Effector memory CD8-positive, alpha-beta T cell (primary cell): ENCODE results near the gene ANO9.
"Not testable (repeated sequence)": the region's sequence is repeated elsewhere in the genome, so short reads cannot be mapped to it uniquely, and the experiment has no call there.

Experiments
- ATAC-seq: fragments of 150-1000 bp; cut with Tn5 transposase; replicated peaks from 2 replicates; pipeline ENCODE4 v1.10.0; 2021; ENCODE audit warnings: mild to moderate bottlenecking, moderate library complexity
- DNase-seq, 3 experiments: peaks; one replicate each; pipeline ENCODE4 v3.0.0; 2021
- H3K27ac Mint-ChIP-seq, 2 donors: one replicate each; pipeline ENCODE4 v1.8.0; 2022; ENCODE audit warnings: mild to moderate bottlenecking in 2 of 2, mixed read lengths in 2 of 2, moderate library complexity in 2 of 2
- H3K27me3 Mint-ChIP-seq, 2 donors: one replicate each; pipeline ENCODE4 v1.8.0; 2022; ENCODE audit warnings: mixed read lengths in 2 of 2
- H3K36me3 Mint-ChIP-seq: one replicate; pipeline ENCODE4 v1.8.0; 2022; ENCODE audit warnings: mild to moderate bottlenecking, moderate library complexity, mixed read lengths; ENCODE audit not compliant: insufficient read depth
- H3K4me1 Mint-ChIP-seq, 2 donors: one replicate each; pipeline ENCODE4 v1.8.0; 2022; ENCODE audit warnings: low read depth in 2 of 2, mixed read lengths in 2 of 2
- H3K4me3 Mint-ChIP-seq, 2 donors: one replicate each; pipeline ENCODE4 v1.8.0; 2022; ENCODE audit warnings: mild to moderate bottlenecking in 2 of 2, mixed read lengths in 2 of 2, moderate library complexity in 2 of 2
- H3K9me3 Mint-ChIP-seq, 2 donors: one replicate each; pipeline ENCODE4 v1.8.0; 2022; ENCODE audit warnings: mixed read lengths in 2 of 2

The ANO9 gene

DNA sequence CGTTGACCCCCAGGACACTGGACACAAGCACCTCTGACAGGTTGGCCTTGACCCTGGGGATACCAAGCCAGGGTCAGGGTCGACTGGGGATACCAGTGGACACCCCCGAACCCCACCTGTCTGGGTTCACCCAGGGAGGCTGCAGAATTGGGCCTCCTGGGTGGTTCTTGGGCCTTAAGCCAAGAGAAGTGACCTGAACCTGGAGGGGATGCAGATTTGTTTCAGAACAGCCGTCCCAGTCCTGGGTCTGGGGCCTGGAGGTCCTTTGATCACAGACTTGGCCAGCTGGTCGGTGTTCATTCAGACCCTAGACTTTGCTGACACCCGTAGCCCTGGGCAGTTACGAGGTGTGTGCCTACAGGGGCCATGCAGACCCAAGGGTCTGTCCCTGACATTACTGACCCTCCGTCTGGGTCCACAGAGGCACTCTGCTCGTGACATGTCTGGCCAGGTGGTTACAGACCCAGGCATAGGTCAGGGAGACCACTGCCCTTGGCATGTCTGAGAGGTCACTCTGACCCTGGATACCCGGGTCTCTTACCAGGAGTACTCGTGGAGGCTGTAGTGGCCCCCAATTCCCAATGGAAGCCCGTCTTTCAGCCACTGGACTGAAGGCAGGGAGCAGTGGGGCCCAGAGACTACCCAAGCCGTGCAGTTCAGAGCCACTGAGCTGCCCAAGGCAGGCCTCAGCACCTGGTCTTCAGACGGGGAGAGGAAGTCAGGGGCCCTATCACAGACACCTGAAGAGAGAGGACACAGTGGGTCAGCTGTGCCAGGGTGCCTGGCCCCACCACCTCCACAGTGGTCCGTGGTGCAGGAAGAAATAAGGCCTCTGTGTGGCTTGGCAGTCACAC, 33.4 kb downstream of the ANO9 start:
- peak overlapping the region in 1 of 2 donors; percentile 75 for H3K27ac Mint-ChIP-seq
- H3K4me1 Mint-ChIP-seq, result peaks cover 12 to 17% of the 10 kb centered on the region in 2 donors
- H3K36me3 Mint-ChIP-seq, result peaks cover 7% of the 10 kb centered on the region
- no peaks in the 10 kb centered on the region for H3K9me3 Mint-ChIP-seq
- DNase-seq, result no peak
- H3K27me3 Mint-ChIP-seq, result no peaks in the 10 kb centered on the region
- H3K4me3 Mint-ChIP-seq, result peak overlapping the region in 1 of 2 donors; percentile 58
- no peak for ATAC-seq

DNA sequence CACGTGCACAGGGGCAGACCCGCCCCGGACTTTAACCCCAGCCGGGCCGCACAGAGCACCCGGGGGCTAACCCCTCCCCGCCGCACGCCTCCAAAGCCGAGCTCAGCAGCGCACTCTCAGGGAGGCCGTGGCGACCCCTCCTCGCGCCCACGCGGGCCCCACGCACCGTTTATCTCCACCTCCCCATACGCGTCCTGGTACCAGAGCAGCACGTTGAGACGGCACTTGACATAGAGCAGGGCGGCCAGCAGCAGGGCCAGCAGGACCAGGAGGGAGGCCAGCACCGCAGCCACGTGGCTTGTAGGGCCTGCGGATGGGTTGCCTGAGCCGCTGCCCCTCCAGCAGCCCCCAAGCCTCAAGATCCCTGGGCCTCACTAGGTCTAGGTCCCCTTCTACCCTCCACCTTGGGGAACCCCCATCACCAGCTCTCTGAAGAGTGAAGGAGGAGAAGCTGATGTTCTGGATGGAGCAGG, 34.1 kb downstream of the ANO9 start:
- peaks cover 7% of the 10 kb centered on the region for H3K36me3 Mint-ChIP-seq
- H3K27me3 Mint-ChIP-seq, result no peaks in the 10 kb centered on the region
- peaks cover 5 to 12% of the 10 kb centered on the region in 2 donors for H3K4me1 Mint-ChIP-seq
- H3K4me3 Mint-ChIP-seq, result peak overlapping the region; percentile 6 to 58
- peak in 2 of 3 experiments; percentile 39 to 46 for DNase-seq
- H3K27ac Mint-ChIP-seq, result peak overlapping the region; percentile 6 to 75
- H3K9me3 Mint-ChIP-seq, result no peaks in the 10 kb centered on the region
- ATAC-seq, result peak; percentile 2

DNA sequence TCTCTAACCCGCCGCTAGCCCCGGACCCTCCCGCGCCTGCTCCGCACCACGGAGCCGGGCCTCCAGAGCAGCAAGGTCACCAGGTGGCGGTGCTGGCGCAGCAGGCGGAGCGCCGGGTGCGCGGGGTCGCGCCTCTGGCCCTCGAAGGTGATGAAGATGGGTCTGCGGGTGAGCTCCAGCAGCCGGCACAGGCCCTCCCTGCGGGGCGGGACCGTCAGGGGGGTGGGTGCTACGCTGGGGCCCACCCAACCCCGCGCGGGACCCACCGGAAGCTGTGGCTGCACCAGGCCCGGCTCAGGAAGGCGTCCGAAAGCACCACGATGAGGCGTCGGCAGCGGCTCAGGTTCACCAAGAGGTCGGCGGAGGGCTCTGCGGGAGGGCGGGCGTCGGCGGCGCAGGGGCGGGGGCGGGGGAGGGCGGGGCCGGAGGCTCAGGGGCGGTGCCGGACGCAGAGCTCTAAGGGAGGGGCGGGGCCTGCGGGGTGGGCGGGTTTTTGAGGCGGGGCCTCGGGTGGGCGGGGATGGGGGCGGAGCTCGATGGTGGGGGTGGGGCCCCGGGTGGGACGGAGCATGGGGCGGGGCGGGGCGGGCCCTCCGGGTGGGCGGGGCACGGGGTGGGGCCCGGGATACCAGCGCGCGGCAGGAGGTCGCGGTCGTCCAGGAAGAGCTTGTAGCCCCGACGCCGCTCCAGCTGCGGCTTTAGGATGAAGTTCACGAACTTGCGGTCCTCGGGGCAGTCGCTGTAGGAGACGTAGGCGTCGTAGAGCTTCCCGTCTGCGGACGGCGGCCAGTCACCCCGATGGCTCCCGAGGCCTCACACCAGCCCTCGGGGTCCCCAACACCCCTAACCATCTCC, 34.8 kb downstream of the ANO9 start:
- no peaks in the 10 kb centered on the region for H3K27me3 Mint-ChIP-seq
- peak overlapping the region; percentile 43 to 58 for H3K4me3 Mint-ChIP-seq
- ATAC-seq (peak; percentile 94), DNase-seq (peak; percentile 95 to 96 (median 96))
- H3K36me3 Mint-ChIP-seq, result peaks cover 7% of the 10 kb centered on the region
- H3K4me1 Mint-ChIP-seq, result peaks cover 3 to 12% of the 10 kb centered on the region in 2 donors
- peak overlapping the region; percentile 75 to 89 for H3K27ac Mint-ChIP-seq
- H3K9me3 Mint-ChIP-seq, result no peaks in the 10 kb centered on the region

DNA sequence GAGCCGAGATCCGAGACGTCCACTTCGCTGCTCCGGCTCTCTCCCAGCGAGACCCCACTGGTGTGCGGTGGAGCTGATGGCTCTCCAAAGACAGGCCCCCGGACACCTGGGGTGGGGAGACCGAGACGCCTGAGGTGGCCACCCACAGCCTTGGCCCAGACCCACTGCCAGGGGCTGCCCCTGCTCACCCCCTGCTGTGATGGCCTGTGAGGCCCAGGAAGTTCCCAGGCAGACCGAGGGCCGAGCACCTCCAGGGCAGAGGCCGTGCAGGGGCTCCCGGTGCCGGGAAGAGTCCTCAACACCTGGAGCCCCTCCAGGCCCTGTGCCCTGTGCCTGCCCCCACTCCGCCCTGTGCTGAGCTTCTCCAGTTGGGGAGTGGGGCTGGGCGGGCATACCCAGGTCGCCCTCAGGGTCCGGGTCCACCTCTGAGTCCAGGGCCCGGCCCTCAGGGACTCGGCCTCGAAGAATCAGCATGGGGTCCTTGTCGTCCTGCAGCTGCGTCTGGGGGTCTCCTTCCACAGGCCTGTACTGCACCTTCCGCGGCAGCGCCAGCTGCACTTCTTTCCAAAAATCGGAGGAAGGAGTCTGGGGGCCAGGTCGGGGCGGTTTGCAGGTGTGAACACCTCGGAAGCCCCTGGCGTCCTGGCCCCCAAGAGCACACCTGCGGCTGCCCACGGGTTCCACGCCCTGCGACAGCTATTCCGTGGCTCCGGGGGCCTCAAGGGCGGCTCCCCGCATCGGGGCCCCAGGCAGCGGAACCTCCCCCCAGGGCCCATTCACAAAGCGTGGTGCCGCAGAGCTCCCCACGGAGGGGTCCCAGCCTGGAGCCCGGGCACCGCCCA, 35.6 kb downstream of the ANO9 start:
- H3K4me1 Mint-ChIP-seq, result peaks cover 3 to 12% of the 10 kb centered on the region in 2 donors
- peaks cover 7% of the 10 kb centered on the region for H3K36me3 Mint-ChIP-seq
- no peak for DNase-seq
- peak overlapping the region; percentile 75 to 89 for H3K27ac Mint-ChIP-seq
- ATAC-seq, result no peak
- H3K9me3 Mint-ChIP-seq, result no peaks in the 10 kb centered on the region
- no peaks in the 10 kb centered on the region for H3K27me3 Mint-ChIP-seq
- H3K4me3 Mint-ChIP-seq, result peak overlapping the region; percentile 43 to 60

DNA sequence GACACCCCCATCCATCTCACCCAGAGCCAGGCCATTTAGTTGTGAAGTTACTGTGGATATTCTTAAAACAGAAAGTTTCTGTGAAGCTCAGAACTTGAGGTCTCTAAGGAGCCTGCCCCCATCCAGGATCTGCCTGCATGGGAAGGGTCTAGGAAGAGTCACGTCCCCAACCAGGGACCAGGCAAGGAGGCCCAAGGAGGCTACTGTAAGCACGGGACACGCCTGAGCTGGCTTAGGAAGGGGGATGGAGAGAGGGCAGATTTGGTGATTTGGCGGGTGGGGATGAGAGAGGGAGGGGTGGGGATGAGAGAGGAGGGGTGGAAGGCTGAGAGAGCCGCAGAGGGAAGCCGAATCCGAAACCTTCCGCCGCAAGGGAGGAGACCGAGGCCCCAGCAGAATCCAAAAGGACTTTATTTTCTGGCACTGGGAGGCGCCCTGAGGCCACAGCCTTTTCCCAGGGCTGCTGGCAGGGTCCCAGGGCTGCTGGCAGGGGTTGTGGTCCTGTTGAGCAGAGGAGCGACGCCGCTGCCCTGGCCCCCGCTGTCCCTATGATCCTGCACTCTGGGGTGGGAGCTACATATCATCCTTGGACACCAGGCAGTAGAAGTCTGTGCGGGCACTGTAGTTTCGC, 36.4 kb downstream of the ANO9 start:
- Mint-ChIP-seq H3K4me3 (peak overlapping the region; percentile 60), H3K4me1 (peaks cover 3 to 12% of the 10 kb centered on the region in 2 donors), H3K36me3 (peaks cover 7% of the 10 kb centered on the region), H3K27ac (peak overlapping the region; percentile 41 to 88), H3K27me3 (no peaks in the 10 kb centered on the region), H3K9me3 (no peaks in the 10 kb centered on the region)
- DNase-seq, result no peak
- ATAC-seq, result no peak

DNA sequence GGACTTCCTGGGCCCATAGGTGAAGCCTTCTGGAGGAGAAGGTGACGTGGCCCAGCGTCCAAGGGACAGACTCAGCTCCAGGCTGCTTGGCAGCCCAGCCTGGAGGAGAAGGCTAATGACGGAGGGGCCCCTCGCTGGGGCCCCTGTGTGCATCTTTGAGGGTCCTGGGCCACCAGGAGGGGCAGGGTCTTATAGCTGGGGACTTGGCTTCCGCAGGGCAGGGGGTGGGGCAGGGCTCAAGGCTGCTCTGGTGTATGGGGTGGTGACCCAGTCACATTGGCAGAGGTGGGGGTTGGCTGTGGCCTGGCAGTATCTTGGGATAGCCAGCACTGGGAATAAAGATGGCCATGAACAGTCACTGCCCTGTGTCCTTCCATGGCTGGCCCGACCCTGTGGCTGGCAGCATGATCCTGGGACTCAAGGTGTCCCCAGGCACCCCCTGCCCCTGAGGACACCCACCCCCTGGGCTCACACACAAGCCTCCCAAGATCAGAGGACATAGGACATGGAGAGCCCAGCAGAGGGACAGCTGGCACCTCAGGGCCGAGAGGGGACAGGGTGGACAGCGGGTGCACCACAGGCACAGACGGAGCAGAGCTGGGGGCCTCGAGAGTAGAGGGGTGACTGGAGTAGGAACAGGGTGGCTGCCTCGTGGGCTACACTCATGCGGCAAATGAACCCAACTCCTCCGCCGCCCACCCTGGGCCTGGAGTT, 37.1 kb downstream of the ANO9 start:
- Mint-ChIP-seq H3K27ac (peak overlapping the region; percentile 53 to 88), H3K36me3 (peaks cover 7% of the 10 kb centered on the region), H3K4me3 (peak overlapping the region in 1 of 2 donors; percentile 60), H3K4me1 (peaks cover 5 to 11% of the 10 kb centered on the region in 2 donors), H3K27me3 (no peaks in the 10 kb centered on the region), H3K9me3 (no peaks in the 10 kb centered on the region)
- no peak for ATAC-seq
- no peak for DNase-seq

DNA sequence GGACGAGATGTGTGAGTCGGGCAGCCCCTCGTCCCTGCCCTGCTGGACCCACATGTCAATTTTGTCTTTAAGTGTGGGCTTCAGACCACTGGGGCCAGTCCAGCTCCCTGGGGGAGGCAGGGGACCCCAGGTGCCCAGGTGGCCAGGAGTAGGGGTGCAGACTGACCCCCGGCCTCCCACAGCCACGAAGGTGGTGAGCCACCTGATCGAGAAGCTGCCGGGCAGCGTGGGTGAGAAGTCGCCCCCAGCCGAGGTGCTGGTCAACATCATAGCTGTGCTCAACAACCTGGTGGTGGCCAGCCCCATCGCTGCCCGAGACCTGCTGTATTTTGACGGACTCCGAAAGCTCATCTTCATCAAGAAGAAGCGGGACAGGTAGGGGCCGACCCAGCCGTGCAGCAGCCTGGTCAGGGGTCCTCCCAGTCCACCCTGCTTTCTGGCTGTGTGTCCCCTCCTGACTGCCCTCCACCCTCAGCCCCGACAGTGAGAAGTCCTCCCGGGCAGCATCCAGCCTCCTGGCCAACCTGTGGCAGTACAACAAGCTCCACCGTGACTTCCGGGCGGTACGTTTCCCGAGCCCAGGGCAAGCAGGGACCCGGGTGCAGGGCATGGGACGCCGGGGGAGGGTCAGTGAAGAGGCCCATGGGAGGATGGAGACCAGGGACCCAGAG, 37.9 kb downstream of the ANO9 start:
- H3K4me3 Mint-ChIP-seq, result no peak overlapping the region
- H3K9me3 Mint-ChIP-seq, result no peaks in the 10 kb centered on the region
- DNase-seq (no peak), ATAC-seq (no peak)
- peaks cover 7 to 10% of the 10 kb centered on the region in 2 donors for H3K4me1 Mint-ChIP-seq
- no peaks in the 10 kb centered on the region for H3K27me3 Mint-ChIP-seq
- H3K36me3 Mint-ChIP-seq, result peaks cover 7% of the 10 kb centered on the region
- H3K27ac Mint-ChIP-seq, result peak overlapping the region in 1 of 2 donors; percentile 53

DNA sequence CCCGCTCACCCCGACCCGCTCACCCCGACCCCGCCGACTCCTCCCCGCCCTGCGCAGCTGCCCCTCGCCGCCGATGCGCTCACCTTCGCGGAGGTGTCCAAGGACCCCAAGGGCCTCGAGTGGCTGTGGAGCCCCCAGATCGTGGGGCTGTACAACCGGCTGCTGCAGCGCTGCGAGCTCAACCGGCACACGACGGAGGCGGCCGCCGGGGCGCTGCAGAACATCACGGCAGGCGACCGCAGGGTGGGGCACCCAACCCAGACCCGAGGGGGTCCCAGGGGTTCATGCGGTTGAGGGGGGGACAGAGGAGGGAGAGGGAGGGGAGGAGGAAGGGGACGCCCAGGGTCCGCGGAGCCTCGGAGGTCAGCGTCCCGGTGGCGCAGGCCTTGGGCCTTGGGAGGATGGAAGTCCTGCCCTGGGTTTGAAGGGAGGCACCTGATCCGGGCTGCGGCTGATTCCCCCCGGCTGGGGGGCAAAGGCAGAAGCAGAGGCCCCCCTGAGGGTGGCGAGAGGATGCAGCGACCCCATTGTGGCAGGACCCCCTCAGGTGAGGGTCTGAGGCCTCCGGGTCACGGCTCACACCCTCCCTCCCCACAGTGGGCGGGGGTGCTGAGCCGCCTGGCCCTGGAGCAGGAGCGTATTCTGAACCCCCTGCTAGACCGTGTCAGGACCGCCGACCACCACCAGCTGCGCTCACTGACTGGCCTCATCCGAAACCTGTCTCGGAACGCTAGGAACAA, 38.6 kb downstream of the ANO9 start:
- Mint-ChIP-seq H3K4me3 (no peak overlapping the region), H3K27me3 (no peaks in the 10 kb centered on the region), H3K9me3 (no peaks in the 10 kb centered on the region), H3K27ac (no peak overlapping the region), H3K36me3 (peaks cover 7% of the 10 kb centered on the region), H3K4me1 (peaks cover 7 to 10% of the 10 kb centered on the region in 2 donors)
- ATAC-seq (no peak), DNase-seq (no peak)

DNA sequence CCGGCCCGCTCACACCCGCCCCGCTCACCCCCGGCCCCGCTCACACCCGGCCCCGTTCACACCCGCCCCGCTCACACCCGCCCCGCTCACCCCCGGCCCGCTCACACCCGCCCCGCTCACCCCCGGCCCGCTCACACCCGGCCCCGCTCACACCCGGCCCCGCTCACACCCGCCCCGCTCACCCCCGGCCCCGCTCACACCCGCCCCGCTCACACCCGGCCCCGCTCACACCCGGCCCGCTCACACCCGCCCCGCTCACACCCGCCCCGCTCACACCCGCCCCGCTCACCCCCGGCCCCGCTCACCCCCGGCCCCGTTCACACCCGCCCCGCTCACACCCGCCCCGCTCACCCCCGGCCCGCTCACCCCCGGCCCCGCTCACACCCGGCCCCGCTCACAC, 40.6 kb downstream of the ANO9 start:
- not testable (repeated sequence) for H3K9me3 Mint-ChIP-seq, DNase-seq, ATAC-seq, H3K4me1 Mint-ChIP-seq, H3K4me3 Mint-ChIP-seq, H3K27ac Mint-ChIP-seq, H3K27me3 Mint-ChIP-seq, H3K36me3 Mint-ChIP-seq

DNA sequence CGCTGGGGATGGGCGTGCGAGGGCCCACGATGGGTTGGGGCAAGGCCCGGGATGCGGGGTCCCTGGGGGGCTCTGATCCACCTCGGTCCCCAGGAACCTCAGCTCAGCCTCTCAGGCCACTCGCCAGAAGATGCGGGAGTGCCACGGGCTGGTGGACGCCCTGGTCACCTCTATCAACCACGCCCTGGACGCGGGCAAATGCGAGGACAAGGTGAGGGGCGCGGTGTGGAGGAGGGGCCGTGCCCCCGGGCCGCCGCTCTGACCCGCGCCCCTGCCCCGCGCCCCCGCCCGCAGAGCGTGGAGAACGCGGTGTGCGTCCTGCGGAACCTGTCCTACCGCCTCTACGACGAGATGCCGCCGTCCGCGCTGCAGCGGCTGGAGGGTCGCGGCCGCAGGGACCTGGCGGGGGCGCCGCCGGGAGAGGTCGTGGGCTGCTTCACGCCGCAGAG, 41.5 kb downstream of the ANO9 start:
- H3K36me3 Mint-ChIP-seq, result no peaks in the 10 kb centered on the region
- no peak overlapping the region for H3K27ac Mint-ChIP-seq
- DNase-seq (no peak), ATAC-seq (no peak)
- H3K4me3 Mint-ChIP-seq, result no peak overlapping the region
- no peaks in the 10 kb centered on the region for H3K9me3 Mint-ChIP-seq
- H3K4me1 Mint-ChIP-seq, result peaks cover 4 to 10% of the 10 kb centered on the region in 2 donors
- no peaks in the 10 kb centered on the region for H3K27me3 Mint-ChIP-seq

DNA sequence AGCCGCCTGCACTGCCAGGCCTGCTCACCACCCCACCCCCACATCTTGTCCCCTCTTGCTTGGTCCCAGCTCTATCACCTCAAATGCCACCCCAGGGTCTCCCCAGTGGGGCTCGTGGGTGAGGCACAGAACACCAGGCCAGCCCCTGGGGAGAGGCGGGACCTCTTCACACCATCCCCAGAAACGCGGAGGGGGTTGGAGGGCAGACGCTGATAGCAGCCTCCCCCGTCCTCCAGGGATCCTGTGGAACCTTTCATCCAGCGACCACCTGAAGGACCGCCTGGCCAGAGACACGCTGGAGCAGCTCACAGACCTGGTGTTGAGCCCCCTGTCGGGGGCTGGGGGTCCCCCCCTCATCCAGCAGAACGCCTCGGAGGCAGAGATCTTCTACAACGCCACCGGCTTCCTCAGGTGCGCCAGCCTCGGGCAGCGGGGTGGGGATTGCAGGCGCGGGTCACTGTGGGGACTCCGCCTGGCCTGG, 42.0 kb downstream of the ANO9 start:
- ATAC-seq (no peak), DNase-seq (no peak)
- Mint-ChIP-seq H3K36me3 (no peaks in the 10 kb centered on the region), H3K4me1 (peaks cover 4 to 9% of the 10 kb centered on the region in 2 donors), H3K27me3 (no peaks in the 10 kb centered on the region), H3K27ac (peak overlapping the region in 1 of 2 donors; percentile 22), H3K4me3 (no peak overlapping the region), H3K9me3 (no peaks in the 10 kb centered on the region)
